ENCODE data around the gene INSRR.

DNA sequence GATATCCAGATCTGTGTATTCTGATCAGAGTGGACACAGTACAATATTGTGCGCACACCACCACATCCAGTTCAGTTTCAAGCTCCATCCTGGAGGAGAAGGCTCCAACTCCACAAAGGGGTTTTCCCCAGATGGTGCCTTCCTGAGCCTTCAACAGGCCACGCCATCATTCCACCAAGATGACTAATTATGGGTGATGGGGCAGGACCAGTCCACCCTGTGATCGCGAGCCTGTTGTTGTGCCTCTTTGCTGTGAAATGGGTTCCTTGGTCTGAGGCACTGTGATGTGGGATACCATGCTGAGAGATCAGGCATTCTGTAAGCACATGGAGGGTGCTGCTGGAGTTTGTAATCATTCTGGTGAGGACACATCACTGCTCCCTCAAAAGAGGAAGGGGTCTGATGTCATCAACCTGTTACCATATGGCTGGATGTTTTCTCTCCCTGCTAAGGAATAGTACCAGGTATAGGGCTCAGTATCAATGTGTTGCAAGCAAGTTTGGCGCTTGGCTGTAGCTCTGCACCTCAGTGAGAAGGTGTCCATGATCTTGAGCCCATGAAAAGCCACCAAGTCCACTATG, 35.6 kb downstream of the INSRR start:
- TF ChIP-seq CTCF (IDR thresholded peaks at IDR 0.05) (no peak), POLR2A (IDR thresholded peaks at IDR 0.05) (no peak)

Data from body of pancreas (tissue), 4 donors.